WTC11 (cell line): ENCODE data around the gene ZFPL1. TPM values are rescaled to one million over a fixed set of nuclear protein-coding genes. Genes with fewer than 3 reads are reported as not detected.

Experiments
- ATAC-seq: fragments of 200-7000 bp; cut with Tn5 transposase; 2 replicates; pipeline ENCODE4 v1.10.0; 2021; ENCODE audit warnings: mild to moderate bottlenecking, moderate library complexity
- CTCF ChIA-PET: fragments of 300-600 bp; sonication (Branson Sonifier 250); formaldehyde crosslinking; loops from one replicate; lab custom pipeline; 2021; ENCODE audit warnings: antibody characterized with exemption; lab: Charles Lee
- POLR2A ChIA-PET: fragments of 350-600 bp; sonication (Branson Sonifier 250); formaldehyde crosslinking; loops from one replicate; lab custom pipeline; 2021; ENCODE audit warnings: antibody characterized with exemption; lab: Charles Lee
- DNase-seq: peaks from one replicate; pipeline ENCODE4 v3.0.0; 2021; ENCODE audit warnings: low spot score
- H3K27ac Mint-ChIP-seq: 2 replicates; pipeline ENCODE4 v1.8.0; 2021; ENCODE audit warnings: mixed read lengths
- H3K27me3 Mint-ChIP-seq: 2 replicates; pipeline ENCODE4 v1.8.0; 2021; ENCODE audit warnings: low read depth, mild to moderate bottlenecking, moderate library complexity, mixed read lengths
- H3K36me3 Mint-ChIP-seq: 2 replicates; pipeline ENCODE4 v1.8.0; 2021; ENCODE audit warnings: mixed read lengths
- H3K4me1 Mint-ChIP-seq: 2 replicates; pipeline ENCODE4 v1.8.0; 2022; ENCODE audit warnings: mixed read lengths
- H3K4me3 Mint-ChIP-seq: 2 replicates; pipeline ENCODE4 v1.8.0; 2021; ENCODE audit warnings: mild to moderate bottlenecking, moderate library complexity, mixed read lengths
- H3K9me3 Mint-ChIP-seq: 2 replicates; pipeline ENCODE4 v1.8.0; 2021; ENCODE audit warnings: mixed read lengths
- ATF2 ChIP-seq: sonication (generic); formaldehyde crosslinking; IDR thresholded peaks from 2 replicates; pipeline ENCODE4 v1.8.1; 2022; ENCODE audit warnings: low read depth, missing genetic modification reagents, borderline replicate concordance
- ATF3 ChIP-seq: sonication (generic); formaldehyde crosslinking; conservative IDR thresholded peaks from 2 replicates; pipeline ENCODE4 v1.8.1; 2022; ENCODE audit warnings: mild to moderate bottlenecking, missing genetic modification reagents
- FOXJ3 ChIP-seq: sonication (generic); formaldehyde crosslinking; IDR thresholded peaks from 2 replicates; pipeline ENCODE4 v1.9.0; 2021; ENCODE audit warnings: missing genetic modification reagents, mild to moderate bottlenecking, borderline replicate concordance
- FOXP1 ChIP-seq: sonication (generic); formaldehyde crosslinking; IDR thresholded peaks from 2 replicates; pipeline ENCODE4 v1.8.0; 2022; ENCODE audit warnings: missing genetic modification reagents, mild to moderate bottlenecking, moderate library complexity, borderline replicate concordance
- HMGA2 ChIP-seq: fragments of 250-450 bp; sonication (Bioruptor Pico); IDR thresholded peaks from 2 replicates; pipeline ENCODE4 v1.4.0; 2021; ENCODE audit warnings: mild to moderate bottlenecking, moderate library complexity
- HMGXB4 ChIP-seq: sonication (generic); formaldehyde crosslinking; IDR thresholded peaks from 2 replicates; pipeline ENCODE4 v1.8.1; 2023; ENCODE audit warnings: mild to moderate bottlenecking, moderate library complexity, missing genetic modification reagents
- JAZF1 ChIP-seq: fragments of 250-450 bp; sonication (Bioruptor Pico); IDR thresholded peaks from 2 replicates; pipeline ENCODE4 v1.9.0; 2021; ENCODE audit warnings: moderate library complexity, mild to moderate bottlenecking, inconsistent platforms
- MYBL2 ChIP-seq: sonication (generic); formaldehyde crosslinking; IDR thresholded peaks from 2 replicates; pipeline ENCODE4 v1.8.1; 2023; ENCODE audit warnings: mild to moderate bottlenecking, moderate library complexity, missing genetic modification reagents
- NR2C2 ChIP-seq: sonication (generic); formaldehyde crosslinking; IDR thresholded peaks from 2 replicates; pipeline ENCODE4 v1.8.0; 2022; ENCODE audit warnings: mild to moderate bottlenecking, missing genetic modification reagents
- PRDM15 ChIP-seq: sonication (generic); formaldehyde crosslinking; IDR thresholded peaks from 2 replicates; pipeline ENCODE4 v1.8.0; 2022; ENCODE audit warnings: missing genetic modification reagents
- SOX15 ChIP-seq: fragments of 250-450 bp; sonication (Bioruptor Pico); IDR thresholded peaks from 2 replicates; pipeline ENCODE4 v1.9.0; 2021; ENCODE audit warnings: mild to moderate bottlenecking
- TEAD1 ChIP-seq: sonication (generic); formaldehyde crosslinking; IDR thresholded peaks from 2 replicates; pipeline ENCODE4 v1.8.0; 2022; ENCODE audit warnings: mild to moderate bottlenecking, missing genetic modification reagents
- USF1 ChIP-seq: sonication (generic); formaldehyde crosslinking; IDR thresholded peaks from 2 replicates; pipeline ENCODE4 v1.8.0; 2022; ENCODE audit warnings: mild to moderate bottlenecking, missing genetic modification reagents
- ZBTB21 ChIP-seq: sonication (generic); formaldehyde crosslinking; IDR thresholded peaks from 2 replicates; pipeline ENCODE4 v1.8.1; 2023; ENCODE audit warnings: mild to moderate bottlenecking, missing genetic modification reagents, borderline replicate concordance
- ZNF263 ChIP-seq: sonication (generic); formaldehyde crosslinking; IDR thresholded peaks from 2 replicates; pipeline ENCODE4 v1.8.1; 2022; ENCODE audit warnings: low read depth, mild to moderate bottlenecking, moderate library complexity, missing genetic modification reagents
- ZNF317 ChIP-seq: sonication (generic); formaldehyde crosslinking; IDR thresholded peaks from 2 replicates; pipeline ENCODE4 v1.8.1; 2023; ENCODE audit warnings: low read depth, mild to moderate bottlenecking, moderate library complexity, missing genetic modification reagents, borderline replicate concordance
- ZNF532 ChIP-seq: fragments of 250-450 bp; sonication (Bioruptor Pico); IDR thresholded peaks from 2 replicates; pipeline ENCODE4 v1.9.0; 2021; ENCODE audit warnings: mild to moderate bottlenecking, borderline replicate concordance
- total RNA-seq: library from RNA; stranded (reverse); gene quantifications from 3 replicates; pipeline ENCODE4 v1.2.3, GENCODE V29; 2021

ZFPL1 gene
- total RNA-seq, 1 experiment from 2014 or later, result 33.8 TPM

GRCh38 chr11:65131895-65132237, 47.8 kb downstream of the ZFPL1 start:
- no peaks in the 10 kb centered on the region for H3K27me3 Mint-ChIP-seq
- H3K27ac Mint-ChIP-seq, result no peak overlapping the region
- no peak for ATAC-seq
- H3K9me3 Mint-ChIP-seq, result no peaks in the 10 kb centered on the region
- H3K36me3 Mint-ChIP-seq, result peaks cover 20% of the 10 kb centered on the region
- no peak for DNase-seq
- TF ChIP-seq ZNF532 (no peak), ATF3 (CRISPR knock-in tag) (no peak), HMGA2 (CRISPR knock-in tag) (no peak), ZBTB21 (CRISPR knock-in tag) (no peak), NR2C2 (CRISPR knock-in tag) (no peak), TEAD1 (CRISPR knock-in tag) (no peak)
- ChIA-PET POLR2A (interaction anchor here (1.8 kb wide), 1 partner anchor 10 kb away, joined by 7 read pairs; the partner anchor contains the start of genes FAU and MRPL49), CTCF (interaction anchor here (3.1 kb wide), 1 partner anchor 14 kb away, joined by 13 read pairs; the partner anchor contains the start of gene ZNHIT2)
- peaks cover 18% of the 10 kb centered on the region for H3K4me1 Mint-ChIP-seq
- no peak overlapping the region for H3K4me3 Mint-ChIP-seq

- Mint-ChIP-seq H3K9me3 (no peaks in the 10 kb centered on the region), H3K36me3 (peaks cover 16% of the 10 kb centered on the region), H3K27me3 (no peaks in the 10 kb centered on the region), H3K4me3 (peak overlapping the region; percentile 98), H3K4me1 (peaks cover 18% of the 10 kb centered on the region)
- no peak for ATAC-seq
- TF ChIP-seq HMGXB4, result no peak
- TF ChIP-seq MYBL2, result no peak
- no peak for TF ChIP-seq TEAD1 (CRISPR knock-in tag)
- no peak for TF ChIP-seq ATF3 (CRISPR knock-in tag)
- no peak for TF ChIP-seq ATF2 (CRISPR knock-in tag)
- TF ChIP-seq FOXP1 (CRISPR knock-in tag), result no peak
- TF ChIP-seq ZNF263 (CRISPR knock-in tag), result no peak
- no peak for TF ChIP-seq FOXJ3
- TF ChIP-seq USF1 (CRISPR knock-in tag), result no peak
- no peak for TF ChIP-seq JAZF1
- no peak for TF ChIP-seq PRDM15 (CRISPR knock-in tag)
- no peak for TF ChIP-seq ZNF317 (CRISPR knock-in tag)
- no peak for TF ChIP-seq SOX15 (CRISPR knock-in tag)
- TF ChIP-seq, all 79 proteins: peak for 0
- DNase-seq, result no peak
- POLR2A ChIA-PET, result interaction anchor here (1.8 kb wide), 1 partner anchor 11 kb away, joined by 7 read pairs; the partner anchor contains the start of genes FAU and MRPL49
- CTCF ChIA-PET, result interaction anchor here (3.1 to 3.7 kb wide), 3 partner anchors 15 to 49 kb away, joined by 13 to 40 read pairs (median 35); partner anchors contain the start of genes CAPN1, TM7SF2 and ZNHIT2
- 0 out of 2 replicates have a peak overlapping the region, but pooled peaks have one; percentile 60 for H3K27ac Mint-ChIP-seq
Measured at GRCh38 chr11:65132238-65132987, 48.4 kb downstream of the ZFPL1 start.
